ENCODE results near the gene ADPGK.
"Not testable (repeated sequence)": the region's sequence is repeated elsewhere in the genome, so short reads cannot be mapped to it uniquely, and the experiment has no call there.

ADPGK gene

GRCh38 chr15:72783640-72784455 is at the start of gene ADPGK:
Gene ADPGK (minus strand): TSS chr15:72783758. CDS start chr15:72783691, 67 bp downstream.
- DNase-seq = peak; percentile 83 to 98

- DNase-seq = no peak
These were observed 43.7 kb upstream of the ADPGK start for GRCh38 chr15:72827226-72827625.

DNA sequence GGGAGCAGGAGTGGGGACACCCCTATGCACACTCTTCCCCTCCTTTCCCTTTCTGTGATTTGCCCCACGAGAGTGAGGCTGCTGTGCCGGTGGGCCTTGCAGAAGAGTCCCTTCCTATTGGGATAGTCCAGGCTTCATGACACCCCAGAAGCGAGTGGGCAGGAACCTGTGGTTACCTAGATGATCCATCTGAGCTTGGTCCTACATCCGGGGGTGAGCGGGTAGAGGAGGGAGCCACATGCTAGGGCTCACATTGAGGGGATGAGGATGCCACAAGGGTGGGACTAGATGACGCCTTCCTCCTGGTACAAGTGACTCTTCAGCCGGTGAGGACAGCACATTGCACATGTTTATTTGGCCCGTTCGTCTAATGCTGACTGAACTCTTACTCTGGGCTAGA is 43.1 kb upstream of the ADPGK start:
- no peak for DNase-seq

DNA sequence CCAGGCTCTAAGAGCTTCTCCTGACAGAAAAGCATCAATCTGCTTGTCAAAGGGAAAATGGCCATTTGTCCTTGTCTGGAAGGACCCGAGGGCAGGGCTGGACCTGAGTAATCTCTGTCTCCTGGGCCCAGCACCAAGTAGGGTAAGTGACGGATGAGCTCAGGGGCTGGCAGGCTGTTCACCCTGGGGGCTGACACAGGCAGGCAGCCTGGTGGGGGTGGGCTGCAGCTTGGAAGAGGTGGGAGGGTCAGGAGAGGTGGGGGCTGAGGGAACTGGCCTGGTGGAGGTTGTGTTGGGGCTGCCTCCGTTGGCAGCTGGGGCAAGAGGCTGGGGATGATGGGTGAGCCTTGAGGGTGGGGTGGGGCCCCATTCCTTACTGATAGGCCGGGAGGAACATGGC is 42.3 kb upstream of the ADPGK start:
- no peak for DNase-seq

DNA sequence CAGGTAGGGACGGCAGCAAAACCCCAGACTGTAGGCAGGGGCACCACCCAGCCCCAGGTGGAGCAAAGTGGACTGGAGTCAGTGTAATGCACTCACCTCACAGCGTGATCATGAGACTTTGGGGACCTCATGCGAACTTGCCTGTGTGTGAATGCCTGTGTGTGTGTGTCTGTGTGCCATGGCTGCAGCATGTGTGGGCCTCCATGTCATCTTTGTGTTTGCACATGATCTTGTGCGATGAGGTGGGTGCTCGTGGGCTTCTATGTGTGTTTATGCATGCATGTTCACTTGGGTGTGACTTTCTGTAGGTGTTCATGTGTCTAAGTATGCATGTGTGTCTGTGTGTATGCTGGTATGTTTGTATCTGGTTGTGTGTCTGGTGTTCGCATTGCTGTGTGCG is 41.2 kb upstream of the ADPGK start:
- DNase-seq = no peak

DNA sequence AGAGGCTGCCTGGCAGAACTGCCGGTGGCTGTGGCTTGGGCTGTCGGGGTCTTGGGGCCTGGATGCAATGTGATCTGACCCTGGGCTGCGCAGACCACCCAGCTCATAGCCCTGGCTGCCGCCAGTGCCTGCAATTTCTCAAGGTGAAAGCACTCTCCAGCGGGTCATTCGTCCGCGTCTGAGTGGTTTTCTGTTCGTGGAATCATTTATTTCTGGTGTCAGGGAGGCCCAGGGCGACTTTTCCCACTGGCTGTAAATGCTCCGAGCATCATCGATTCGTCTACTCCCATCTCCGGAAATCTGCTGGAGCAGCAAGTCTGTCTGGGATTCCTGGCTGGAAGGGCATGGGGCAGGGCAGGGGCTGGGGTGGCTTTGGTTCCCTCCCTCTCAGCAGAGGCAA is 40.6 kb upstream of the ADPGK start:
- DNase-seq = no peak

- no peak for DNase-seq
These were observed 36.7 kb upstream of the ADPGK start for GRCh38 chr15:72820278-72820677.

DNA sequence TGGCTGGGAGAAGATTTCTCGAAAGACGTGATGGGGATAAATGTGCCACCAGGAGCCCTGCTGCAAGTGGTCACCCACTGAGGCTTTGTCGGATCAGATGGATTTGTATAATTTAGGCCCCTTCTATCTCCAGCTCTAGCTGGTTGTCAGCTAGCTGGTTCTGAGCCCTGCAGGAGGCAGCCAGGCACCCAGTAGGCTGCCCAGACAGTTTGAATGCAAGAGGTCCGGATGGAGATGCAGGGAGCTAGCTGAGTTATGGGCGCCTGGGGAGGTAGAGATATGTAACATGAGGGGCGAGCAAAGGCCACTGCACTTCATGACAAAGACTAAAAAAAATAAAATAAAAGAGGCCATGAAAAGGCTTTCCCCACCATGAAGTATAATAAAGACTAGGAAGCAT is 35.1 kb upstream of the ADPGK start:
- no peak for DNase-seq

GRCh38 chr15:72813345-72814004 is 29.9 kb upstream of the ADPGK start:
- no peak for DNase-seq

DNA sequence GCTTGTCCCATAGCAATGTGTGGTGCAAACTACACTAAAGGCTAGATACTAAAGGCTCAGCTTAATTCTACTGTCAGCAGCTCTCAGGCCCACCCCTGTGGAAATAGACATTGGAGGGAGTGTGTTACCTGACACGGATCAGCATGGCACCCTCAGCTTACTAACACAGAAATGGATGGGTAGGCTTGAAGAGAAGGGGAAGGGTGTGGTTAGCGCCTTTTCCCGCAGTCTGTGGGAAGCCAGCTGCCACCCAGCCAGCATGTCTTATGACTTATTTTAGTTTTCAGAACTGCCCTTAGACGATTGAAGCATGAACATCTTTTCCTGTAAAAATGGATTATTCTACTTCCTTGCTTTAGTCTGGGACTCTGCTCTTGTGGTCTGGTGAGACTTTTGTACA is 25.8 kb upstream of the ADPGK start:
- DNase-seq = no peak

DNA sequence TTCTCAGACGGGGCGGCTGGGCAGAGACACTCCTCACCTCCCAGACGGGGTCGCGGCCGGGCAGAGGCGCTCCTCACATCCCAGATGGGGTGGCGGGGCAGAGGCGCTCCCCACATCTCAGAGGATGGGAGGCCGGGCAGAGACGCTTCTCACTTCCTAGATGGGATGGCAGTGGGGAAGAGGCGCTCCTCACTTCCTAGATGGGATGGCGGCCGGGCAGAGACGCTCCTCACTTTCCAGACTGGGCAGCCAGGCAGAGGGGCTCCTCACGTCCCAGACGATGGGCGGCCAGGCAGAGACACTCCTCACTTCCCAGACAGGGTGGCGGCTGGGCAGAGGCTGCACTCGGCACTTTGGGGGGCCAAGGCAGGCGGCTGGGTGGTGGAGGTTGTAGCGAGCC is 23.8 kb upstream of the ADPGK start:
- not testable (repeated sequence) for DNase-seq

- DNase-seq = no peak
These were observed 19.4 kb upstream of the ADPGK start for GRCh38 chr15:72803006-72803405.

DNA sequence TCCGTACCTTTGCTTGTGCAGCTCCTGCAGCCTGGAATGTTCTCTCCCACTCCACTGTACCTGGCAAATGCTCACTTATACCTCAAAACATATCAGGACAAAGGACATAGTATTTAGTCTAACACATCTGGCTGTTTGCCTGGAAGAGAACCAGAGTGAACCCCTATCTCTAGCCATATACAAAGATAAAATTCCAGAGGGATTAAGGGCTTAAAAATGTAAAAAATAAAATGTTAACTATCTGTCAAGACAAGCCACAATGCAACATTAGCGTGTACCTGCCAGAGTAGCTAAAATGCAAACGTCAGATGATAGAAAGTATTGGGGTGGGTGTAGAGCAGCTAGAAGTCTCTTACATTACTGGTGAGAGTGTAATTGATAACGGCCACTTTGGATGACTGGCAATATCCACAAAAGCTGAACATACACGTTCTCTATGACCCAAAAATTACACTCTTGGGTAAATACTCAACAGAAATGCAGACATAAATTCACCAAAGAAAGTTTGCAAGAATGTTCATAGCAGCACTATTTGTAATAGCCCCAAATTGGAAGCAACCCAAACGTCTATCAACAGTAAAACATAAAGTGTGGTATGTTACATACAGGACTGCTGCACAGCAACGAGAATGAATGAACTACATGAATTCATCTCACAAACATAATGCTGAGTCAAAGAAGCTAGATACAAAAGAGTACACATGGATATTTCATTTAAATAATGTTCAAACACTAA is 18.2 kb upstream of the ADPGK start:
- no peak for DNase-seq

GRCh38 chr15:72800833-72801481 is 17.4 kb upstream of the ADPGK start:
- DNase-seq = no peak

GRCh38 chr15:72797834-72798233 is 14.3 kb upstream of the ADPGK start:
- DNase-seq = no peak

GRCh38 chr15:72797338-72797689 is 13.8 kb upstream of the ADPGK start:
- no peak for DNase-seq

GRCh38 chr15:72796515-72797337 is 13.2 kb upstream of the ADPGK start:
- peak in 1 of 2 experiments; percentile 40 for DNase-seq

- no peak for DNase-seq
These were observed 12.6 kb upstream of the ADPGK start for GRCh38 chr15:72796210-72796514.

DNA sequence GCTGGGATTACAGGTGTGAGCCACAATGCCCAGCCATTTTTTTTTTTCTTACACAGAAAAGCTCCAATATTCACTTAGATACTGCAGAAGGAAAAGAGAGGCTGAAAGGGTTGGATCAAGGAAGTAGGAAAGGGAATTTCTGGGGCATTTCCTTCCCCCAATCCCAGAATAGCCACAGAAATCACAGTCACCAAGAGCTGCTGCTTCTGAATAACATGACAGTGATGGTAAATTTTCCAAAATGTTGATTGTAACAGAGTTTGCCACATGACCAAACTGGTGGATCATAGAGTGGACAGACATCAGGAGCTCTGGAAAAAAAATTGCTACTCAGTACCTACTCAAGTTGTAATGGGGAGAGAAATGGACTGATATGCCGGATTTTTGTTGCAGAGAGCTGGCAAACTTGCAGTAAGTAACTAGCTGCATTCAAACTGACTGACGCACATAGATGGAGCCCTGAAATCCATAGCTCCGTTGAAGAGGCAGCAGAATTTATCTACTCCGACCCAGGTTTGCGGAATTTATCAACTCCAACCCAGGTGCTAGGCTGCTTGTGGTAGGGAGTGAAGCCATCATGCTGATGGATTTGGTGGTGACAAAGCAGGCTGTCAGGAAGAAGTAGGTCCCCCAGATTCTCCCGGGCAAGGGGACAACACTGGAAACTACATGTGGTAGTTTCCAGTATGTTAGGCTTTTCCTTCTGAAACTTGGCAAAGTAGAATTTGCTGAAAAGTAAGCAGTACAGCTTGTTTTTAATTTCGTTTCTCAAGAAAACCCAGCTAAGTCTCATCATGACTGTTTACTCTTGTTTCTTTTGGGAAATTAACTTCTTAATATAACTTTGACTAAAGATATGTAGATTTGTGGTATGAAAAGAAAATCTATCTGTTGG is 10.5 kb upstream of the ADPGK start:
- no peak for DNase-seq

DNA sequence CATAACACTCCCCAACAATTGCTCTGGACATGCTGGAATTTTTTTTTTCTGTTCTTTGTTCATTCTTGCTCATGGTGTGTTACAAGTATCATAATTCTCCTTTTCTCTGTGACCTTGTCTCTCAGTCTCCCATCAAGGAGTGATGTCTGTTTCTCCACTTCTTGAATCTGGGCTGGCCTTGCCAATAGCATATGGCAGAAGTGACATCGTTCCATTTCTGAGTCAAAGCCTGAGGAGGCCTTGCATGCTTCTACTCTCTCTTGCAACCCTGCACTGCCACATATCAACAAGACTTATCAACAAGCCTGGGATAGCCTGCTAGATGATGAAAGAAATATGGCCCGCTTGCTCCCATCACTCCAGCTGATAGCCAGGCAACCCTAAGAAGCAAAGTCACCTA is 8.9 kb upstream of the ADPGK start:
- DNase-seq = no peak

DNA sequence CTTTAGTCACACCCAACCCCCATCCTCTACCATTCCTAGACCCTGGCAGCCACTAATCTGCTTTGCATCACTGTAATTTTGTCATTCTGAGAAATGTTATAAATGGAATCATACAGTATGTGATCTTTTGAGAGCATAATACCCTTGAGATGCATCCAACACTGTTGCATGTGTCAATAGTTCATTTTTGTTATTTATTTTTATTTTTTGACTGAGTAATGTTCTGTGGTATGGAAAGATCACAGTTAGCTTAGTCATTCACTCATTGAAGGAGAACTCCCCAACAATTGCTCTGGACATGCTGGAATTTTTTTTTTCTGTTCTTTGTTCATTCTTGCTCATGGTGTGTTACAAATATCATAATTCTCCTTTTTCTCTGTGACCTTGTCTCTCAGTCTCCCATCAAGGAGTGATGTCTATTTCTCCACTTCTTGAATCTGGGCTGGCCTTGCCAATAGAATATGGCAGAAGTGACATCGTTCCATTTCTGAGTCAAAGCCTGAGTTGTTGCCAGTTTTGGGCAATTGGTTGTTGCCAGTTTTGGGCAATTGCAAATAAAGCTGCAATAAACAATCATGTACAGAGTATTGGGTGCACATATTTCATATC is 6.8 kb upstream of the ADPGK start:
- DNase-seq = no peak
